Left ventricle myocardium inferior (tissue), 1 donor: Measurements from ENCODE around the gene EYA2. TPM values are rescaled to one million over a fixed set of nuclear protein-coding genes. Genes with fewer than 3 reads are reported as not detected.

ENCODE experiments used
- DNase-seq: peaks from one replicate; pipeline ENCODE4 v3.0.0-alpha.2; 2020
- H3K27ac ChIP-seq: fragments of 200-600 bp; replicated peaks from 2 replicates; pipeline ENCODE4 v1.8.0; 2021
- H3K27me3 ChIP-seq: fragments of 200-600 bp; 2 replicates; pipeline ENCODE4 v1.8.0; 2021; ENCODE audit warnings: low read depth
- H3K36me3 ChIP-seq: fragments of 200-600 bp; 2 replicates; pipeline ENCODE4 v1.8.0; 2021
- H3K4me1 ChIP-seq: fragments of 200-600 bp; 2 replicates; pipeline ENCODE4 v1.8.0; 2021
- H3K4me3 ChIP-seq: fragments of 200-600 bp; 2 replicates; pipeline ENCODE4 v1.8.0; 2021; ENCODE audit warnings: mild to moderate bottlenecking, moderate library complexity
- H3K9me3 ChIP-seq: fragments of 200-600 bp; replicated peaks from 2 replicates; pipeline ENCODE4 v1.8.0; 2021
- intact Hi-C: fragments of 100-400 bp; cut with micrococcal nuclease; formaldehyde crosslinking; loops from one replicate; pipeline ENCODE4 v1.11.0; 2022
- total RNA-seq: library from RNA; stranded (reverse); fragmentation: NEBNext Ultra II Directional; extraction: Animal tissue kit (Norgen Biotek cat#: 25700); gene quantifications from one replicate; pipeline ENCODE4 v1.2.1, GENCODE V29; 2021
- TF ChIP-seq, protein P1 (sequence below): fragments of 200-600 bp; IDR thresholded peaks from 2 replicates; pipeline ENCODE4 v1.8.0; 2021; ENCODE audit warnings: antibody characterized with exemption, mild to moderate bottlenecking, borderline replicate concordance
- donor health status: DM: no; HTN: yes; CAD: no; lungs with severe emphysema.

Gene EYA2
- total RNA-seq, 1 donor from 2014 or later = 0.63 TPM

DNA sequence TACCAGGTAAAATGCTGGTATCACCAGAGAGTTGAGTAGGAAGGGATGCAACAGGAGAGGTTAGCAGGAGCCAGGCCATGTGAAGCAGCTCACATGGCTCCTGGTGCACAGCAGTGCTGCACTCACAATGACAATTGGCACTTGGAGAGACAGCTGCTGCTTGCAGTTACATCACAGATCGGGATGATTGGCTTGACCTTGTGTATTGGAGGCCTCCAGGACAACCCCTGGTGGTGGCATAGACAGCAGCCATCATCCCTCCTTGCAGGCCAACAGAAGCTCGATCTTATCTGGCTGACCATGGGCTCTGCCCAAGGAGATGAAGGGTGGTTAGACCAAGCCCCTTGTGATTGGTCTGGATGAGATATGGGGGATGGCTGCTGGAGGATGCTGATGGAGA, 73.0 kb downstream of the EYA2 start:
- TF ChIP-seq, protein P1, sequence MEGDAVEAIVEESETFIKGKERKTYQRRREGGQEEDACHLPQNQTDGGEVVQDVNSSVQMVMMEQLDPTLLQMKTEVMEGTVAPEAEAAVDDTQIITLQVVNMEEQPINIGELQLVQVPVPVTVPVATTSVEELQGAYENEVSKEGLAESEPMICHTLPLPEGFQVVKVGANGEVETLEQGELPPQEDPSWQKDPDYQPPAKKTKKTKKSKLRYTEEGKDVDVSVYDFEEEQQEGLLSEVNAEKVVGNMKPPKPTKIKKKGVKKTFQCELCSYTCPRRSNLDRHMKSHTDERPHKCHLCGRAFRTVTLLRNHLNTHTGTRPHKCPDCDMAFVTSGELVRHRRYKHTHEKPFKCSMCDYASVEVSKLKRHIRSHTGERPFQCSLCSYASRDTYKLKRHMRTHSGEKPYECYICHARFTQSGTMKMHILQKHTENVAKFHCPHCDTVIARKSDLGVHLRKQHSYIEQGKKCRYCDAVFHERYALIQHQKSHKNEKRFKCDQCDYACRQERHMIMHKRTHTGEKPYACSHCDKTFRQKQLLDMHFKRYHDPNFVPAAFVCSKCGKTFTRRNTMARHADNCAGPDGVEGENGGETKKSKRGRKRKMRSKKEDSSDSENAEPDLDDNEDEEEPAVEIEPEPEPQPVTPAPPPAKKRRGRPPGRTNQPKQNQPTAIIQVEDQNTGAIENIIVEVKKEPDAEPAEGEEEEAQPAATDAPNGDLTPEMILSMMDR = no peak
- no peaks in the 10 kb centered on the region for H3K36me3 ChIP-seq
- H3K4me1 ChIP-seq = no peaks in the 10 kb centered on the region
- intact Hi-C loops = no loop called here
- H3K27me3 ChIP-seq = peaks cover 39% of the 10 kb centered on the region
- H3K27ac ChIP-seq = no peak overlapping the region
- H3K9me3 ChIP-seq = peaks cover 2% of the 10 kb centered on the region
- H3K4me3 ChIP-seq = no peak overlapping the region
- DNase-seq = no peak

DNA sequence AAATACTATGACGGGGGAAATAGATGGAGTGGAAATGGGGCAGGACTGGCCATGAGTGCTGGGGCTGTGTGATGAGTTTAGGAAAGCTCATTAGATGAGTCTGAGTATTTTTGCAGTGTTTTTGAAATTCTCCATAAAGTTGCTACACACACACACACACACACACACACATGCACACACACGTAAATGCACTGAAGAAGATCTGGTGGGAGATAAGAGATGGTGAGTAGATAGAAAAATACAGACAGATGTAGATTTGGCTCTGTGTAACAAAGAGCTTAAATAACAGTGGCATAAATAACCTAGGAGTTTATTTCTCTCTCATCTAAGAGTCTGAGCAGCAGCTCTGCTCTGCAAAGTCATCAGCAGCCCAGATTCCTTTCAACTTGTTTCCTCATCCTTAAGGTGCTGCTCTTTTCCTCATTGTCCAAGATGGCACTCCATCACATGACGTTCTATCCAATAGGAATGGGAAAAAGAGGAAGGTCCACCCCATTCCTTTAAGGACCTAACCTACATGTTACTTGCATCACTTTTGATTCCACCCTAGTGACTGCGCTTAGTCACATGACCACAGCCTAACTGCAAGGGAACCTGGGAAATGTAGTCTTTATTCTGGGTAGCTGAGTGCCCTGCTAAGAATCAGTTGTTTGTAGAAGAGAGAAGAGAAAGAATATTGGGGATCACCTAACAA, 76.4 kb downstream of the EYA2 start:
- intact Hi-C loops = no loop called here
- Histone ChIP-seq H3K27me3 (peaks cover 66% of the 10 kb centered on the region), H3K4me3 (no peak overlapping the region), H3K27ac (no peak overlapping the region), H3K36me3 (no peaks in the 10 kb centered on the region), H3K9me3 (no peaks in the 10 kb centered on the region), H3K4me1 (no peaks in the 10 kb centered on the region)
- no peak for DNase-seq
- TF ChIP-seq, protein P1 = no peak

GRCh38 chr20:46973766-46974165, 79.1 kb downstream of the EYA2 start:
- Histone ChIP-seq H3K36me3 (no peaks in the 10 kb centered on the region), H3K4me1 (no peaks in the 10 kb centered on the region), H3K27ac (no peak overlapping the region), H3K27me3 (peaks cover 69% of the 10 kb centered on the region), H3K4me3 (no peak overlapping the region), H3K9me3 (no peaks in the 10 kb centered on the region)
- intact Hi-C loops = no loop called here
- TF ChIP-seq, protein P1 = no peak
- DNase-seq = no peak

DNA sequence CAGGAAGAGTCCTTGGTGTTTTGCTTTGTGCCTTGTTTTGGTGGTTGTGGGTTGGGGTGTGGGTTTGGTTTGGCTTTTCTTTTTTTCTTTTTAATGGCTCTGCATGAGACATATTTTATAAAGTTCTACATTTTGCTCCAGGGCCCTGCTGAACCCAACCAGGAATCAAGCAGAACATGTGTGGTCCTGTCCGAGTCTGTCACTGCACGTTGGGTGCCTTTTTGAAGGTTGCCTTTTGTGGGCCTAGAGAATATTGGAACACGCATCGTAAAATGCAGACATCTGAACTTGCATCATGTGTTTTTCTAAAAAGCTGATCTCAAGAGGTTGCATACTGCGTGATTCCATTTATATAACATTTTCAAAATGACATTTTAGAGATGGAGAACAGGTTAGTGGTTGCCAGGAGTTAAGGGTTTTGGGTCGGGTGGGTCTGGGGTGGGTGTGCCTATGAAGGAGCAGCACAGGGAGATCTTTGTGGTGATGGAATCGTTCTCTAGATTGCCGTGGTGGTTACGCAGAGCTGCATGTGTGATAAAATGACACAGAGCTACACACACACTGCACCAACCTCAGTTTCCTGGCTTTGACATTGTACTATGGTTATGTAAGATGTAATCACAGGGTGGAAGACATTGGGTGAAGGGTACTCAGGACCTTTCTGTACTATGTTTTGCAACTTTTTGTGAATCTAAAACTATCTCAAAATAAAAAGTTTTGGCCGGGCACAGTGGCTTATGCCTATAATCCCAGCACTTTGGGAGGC, 80.2 kb downstream of the EYA2 start:
- Histone ChIP-seq H3K27me3 (peaks cover 72% of the 10 kb centered on the region), H3K9me3 (no peaks in the 10 kb centered on the region), H3K4me3 (no peak overlapping the region), H3K36me3 (no peaks in the 10 kb centered on the region), H3K4me1 (no peaks in the 10 kb centered on the region), H3K27ac (no peak overlapping the region)
- intact Hi-C loops = no loop called here
- no peak for DNase-seq
- TF ChIP-seq, protein P1 = no peak

DNA sequence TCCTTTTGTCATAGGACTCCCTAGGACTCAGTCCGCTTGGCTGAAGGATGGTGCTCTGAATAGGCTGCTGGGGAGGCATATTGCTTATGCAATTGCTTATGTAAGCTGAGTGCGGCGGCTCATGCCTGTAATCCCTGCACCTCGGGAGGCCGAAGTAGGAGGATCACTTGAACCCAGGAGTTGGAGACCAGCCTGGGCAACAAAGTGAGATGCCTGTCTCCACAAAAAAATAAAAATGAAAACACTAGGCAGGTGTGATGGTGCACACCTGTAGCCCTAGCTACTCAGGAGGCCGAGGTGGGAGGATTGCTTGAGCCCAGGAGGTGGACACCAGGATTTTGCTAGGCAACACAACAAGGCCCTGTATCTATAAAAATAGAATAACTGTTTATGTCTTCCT, 81.3 kb downstream of the EYA2 start:
- TF ChIP-seq, protein P1 = no peak
- peaks cover 2% of the 10 kb centered on the region for H3K9me3 ChIP-seq
- intact Hi-C loops = no loop called here
- no peaks in the 10 kb centered on the region for H3K4me1 ChIP-seq
- H3K27ac ChIP-seq = no peak overlapping the region
- no peak overlapping the region for H3K4me3 ChIP-seq
- H3K27me3 ChIP-seq = peaks cover 76% of the 10 kb centered on the region
- H3K36me3 ChIP-seq = no peaks in the 10 kb centered on the region
- no peak for DNase-seq
